HL-60 (cell line): ENCODE results near the gene RIOK3.

Experiments used
- CTCF ChIP-seq: IDR thresholded peaks from one replicate; pipeline ENCODE4 v1.5.1; 2011; ENCODE audit warnings: low read length, control low read depth, inconsistent platforms; ENCODE audit not compliant: insufficient read depth
- POLR2AphosphoS5 ChIP-seq: IDR thresholded peaks from 2 replicates; pipeline ENCODE4 v1.6.1; 2012; ENCODE audit warnings: low read depth
- REST ChIP-seq: IDR thresholded peaks from 2 replicates; pipeline ENCODE4 v1.6.1; 2012; ENCODE audit warnings: low read depth; ENCODE audit not compliant: insufficient replicate concordance
- SPI1 ChIP-seq: IDR thresholded peaks from 2 replicates; pipeline ENCODE4 v1.6.1; 2012; ENCODE audit warnings: low read depth, mild to moderate bottlenecking, borderline replicate concordance

- TF ChIP-seq CTCF (no peak), POLR2AphosphoS5 (no peak), REST (no peak), SPI1 (no peak)
These were observed 31.8 kb upstream of the RIOK3 start for GRCh38 chr18:23421277-23421676.
